ENCODE results near the gene EHD2.
"Not testable (repeated sequence)": the region's sequence is repeated elsewhere in the genome, so short reads cannot be mapped to it uniquely, and the experiment has no call there.

Gene EHD2

GRCh38 chr19:47691782-47692181 is 21.4 kb upstream of the EHD2 start:
- DNase-seq = no peak

GRCh38 chr19:47693489-47693888 is 19.7 kb upstream of the EHD2 start:
- DNase-seq = no peak

GRCh38 chr19:47693903-47694302 is 19.3 kb upstream of the EHD2 start:
- no peak for DNase-seq

- no peak for DNase-seq
Measured at GRCh38 chr19:47694466-47695273, 18.6 kb upstream of the EHD2 start.

GRCh38 chr19:47695533-47696262 is 17.5 kb upstream of the EHD2 start:
- DNase-seq = no peak

- DNase-seq = no peak
Measured at GRCh38 chr19:47696635-47697034, 16.6 kb upstream of the EHD2 start.

- DNase-seq = peak; percentile 55
Measured at GRCh38 chr19:47697863-47698609, 15.2 kb upstream of the EHD2 start.

DNA sequence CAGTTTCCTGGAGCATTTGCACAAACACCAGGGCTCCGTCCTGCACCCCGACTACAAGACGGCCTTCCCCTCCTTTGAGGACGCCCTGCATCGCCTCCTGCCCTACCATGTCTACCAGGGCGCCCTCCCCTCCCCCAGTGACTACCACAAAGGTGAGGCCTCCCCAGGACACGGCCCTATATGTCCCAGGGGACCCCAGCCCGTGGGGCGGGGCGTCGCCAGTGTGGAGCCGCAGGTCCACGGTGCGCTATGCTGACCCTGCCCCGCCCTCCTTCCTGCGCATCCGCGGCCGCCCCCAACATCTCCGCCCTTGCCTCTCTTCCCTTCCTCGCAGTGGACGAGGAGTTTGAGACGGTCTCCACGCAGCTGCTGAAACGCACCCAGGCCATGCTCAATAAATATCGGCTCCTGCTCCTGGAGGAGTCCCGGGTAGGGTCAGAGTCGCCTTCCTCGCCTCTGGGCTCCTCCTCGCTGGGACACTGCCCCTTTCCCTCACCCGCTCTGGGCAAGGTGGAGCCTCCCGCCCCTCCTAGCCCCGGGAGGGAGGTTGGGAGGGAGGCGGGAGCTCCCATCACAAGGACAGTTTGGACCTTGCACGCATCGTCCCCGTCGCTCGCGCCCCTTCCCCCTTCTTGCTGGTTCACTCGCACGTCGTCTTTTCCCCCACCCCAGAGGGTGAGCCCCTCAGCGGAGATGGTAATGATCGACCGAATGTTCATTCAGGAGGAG is 14.4 kb upstream of the EHD2 start:
- DNase-seq = no peak

- DNase-seq = no peak
Measured at GRCh38 chr19:47699360-47699917, 13.8 kb upstream of the EHD2 start.

GRCh38 chr19:47700934-47701716 is 12.1 kb upstream of the EHD2 start:
- no peak for DNase-seq

- DNase-seq = no peak
Measured at GRCh38 chr19:47701717-47702552, 11.3 kb upstream of the EHD2 start.

DNA sequence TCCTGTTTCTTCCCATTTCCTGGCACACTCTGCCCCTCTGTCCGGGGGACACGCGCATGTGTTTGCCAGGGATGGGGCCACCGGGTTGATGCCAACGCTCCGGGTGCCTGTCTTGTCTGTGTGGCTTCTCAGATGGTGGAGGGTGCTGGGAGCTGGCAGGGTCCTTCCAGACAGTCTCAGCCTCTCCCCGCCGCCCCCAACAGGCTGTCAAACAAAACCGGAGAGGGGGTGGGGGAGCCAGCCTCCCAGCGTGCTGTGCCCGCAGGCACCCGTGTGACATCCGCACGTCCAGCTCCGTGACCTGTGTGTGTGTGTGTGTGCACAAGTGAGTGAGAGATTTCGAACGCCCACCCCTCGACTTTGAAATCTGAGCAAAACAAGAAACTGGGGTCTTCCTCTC is 10.6 kb upstream of the EHD2 start:
- no peak for DNase-seq

DNA sequence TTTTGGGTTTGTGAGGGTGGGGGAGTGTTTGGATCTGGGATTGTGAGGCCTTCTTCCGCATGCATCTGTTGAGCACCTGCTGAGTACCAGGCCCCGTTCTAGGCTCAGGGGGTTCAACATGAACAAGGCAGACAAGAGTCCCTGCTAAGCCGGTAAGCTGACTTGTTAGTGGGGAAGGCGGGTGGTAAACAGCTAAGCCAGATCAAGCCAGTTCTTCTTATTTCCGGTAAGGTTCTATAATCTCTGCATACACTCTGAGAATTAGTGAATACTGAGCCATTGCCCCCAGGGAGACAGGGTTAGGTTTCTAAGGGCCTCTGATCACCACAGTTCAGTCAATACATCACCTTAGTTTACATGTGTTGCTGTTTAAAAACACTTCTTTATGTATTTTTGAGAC is 9.9 kb upstream of the EHD2 start:
- DNase-seq = no peak

DNA sequence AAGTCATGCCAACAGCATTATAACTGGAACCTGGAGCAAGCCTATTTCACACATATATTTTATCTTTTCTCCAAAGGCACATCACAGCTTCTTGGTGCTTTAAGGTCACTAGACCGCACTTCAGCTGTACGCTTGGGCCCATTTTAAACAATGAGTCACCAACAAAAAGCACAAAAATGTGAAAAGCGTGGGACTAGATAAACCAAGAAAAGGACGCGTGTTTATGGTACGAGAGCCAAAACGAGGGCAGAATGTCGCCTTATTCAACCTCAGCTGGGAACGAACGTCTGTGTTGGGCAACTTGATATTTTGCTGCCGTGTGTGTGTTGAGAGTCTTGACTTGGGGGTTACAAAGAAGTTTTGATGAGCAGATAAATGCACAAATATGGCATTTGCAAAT is 9.2 kb upstream of the EHD2 start:
- DNase-seq = no peak

- no peak for DNase-seq
Measured at GRCh38 chr19:47704656-47705055, 8.6 kb upstream of the EHD2 start.

GRCh38 chr19:47707135-47707925 is 5.9 kb upstream of the EHD2 start:
- DNase-seq = peak; percentile 49

DNA sequence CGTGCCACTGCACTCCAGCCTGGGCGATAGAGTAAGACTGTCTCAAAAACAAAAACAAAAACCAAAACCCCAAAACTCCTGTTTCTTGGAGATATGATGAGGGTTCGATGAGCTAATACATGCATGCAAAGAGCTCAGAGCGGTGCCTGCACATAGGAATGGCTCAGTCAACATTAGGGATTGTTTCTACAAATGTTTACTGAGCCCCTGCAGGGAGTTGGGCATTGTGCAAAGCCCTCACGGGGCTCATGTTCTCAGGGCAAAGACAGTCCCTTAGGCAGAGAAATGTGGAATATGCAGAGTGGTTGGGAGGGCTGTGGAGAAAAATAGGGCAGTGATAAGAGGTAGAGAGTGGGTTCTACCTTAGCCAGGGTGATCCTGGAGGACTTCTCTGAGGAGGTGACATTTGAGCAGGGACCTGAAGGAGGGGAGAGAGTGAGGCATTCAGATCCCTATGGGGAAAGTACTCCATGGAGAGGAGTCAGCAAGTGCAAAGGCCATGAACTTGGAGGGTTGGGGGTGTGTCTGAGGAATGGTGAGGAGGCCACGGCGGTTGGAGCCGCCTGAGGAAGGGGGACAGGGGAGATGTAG is 1.5 kb upstream of the EHD2 start:
- DNase-seq = no peak

DNA sequence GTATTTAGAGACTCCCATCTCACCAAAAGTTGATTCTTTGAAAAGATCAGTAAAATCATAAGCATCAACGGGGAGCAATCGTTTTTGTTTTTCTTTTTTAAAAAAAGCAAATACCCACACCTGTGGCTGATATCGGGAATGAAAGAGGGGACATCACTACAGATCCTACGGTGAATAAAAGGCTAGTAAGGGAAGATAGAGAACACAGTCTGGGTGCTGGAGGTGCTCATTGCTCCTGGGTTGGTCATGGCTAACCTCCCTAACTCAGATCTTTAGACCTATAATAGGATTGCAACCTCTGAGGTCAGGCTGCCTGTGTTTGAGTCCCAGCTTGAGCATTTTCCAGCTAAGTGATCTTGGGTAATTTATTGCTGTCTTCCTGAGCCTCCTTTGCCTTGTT is 1.1 kb downstream of the EHD2 start:
- no peak for DNase-seq

DNA sequence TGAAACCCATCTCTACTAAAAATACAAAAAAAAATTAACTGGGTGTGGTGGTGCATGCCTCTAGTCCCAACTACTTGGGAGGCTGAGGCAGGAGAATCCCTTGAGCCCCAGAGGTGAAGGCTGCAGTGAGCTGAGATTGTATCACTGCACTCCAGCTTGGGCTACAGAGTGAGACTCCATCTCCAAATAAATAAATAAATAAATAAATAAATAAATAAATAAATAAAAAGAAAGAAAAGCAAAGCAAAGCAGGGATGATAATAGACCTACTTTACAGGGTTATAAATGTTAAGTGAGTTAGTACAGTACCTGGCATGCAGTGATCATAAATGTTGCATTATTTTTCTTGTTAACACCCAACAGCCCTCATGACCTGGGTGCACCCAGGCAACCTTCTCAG is 1.6 kb downstream of the EHD2 start:
- not testable (repeated sequence) for DNase-seq

Measured in NCI-H1105 treated with DMSO at 0.1 percent for 48 hours (cell line).